HUES64 (cell line): ENCODE measurements around the gene B9D2.

Experiments
- H3K27ac ChIP-seq: 2 replicates; pipeline ENCODE4 v1.7.0; 2013; ENCODE audit warnings: low read depth, low read length, inconsistent platforms
- H3K27me3 ChIP-seq: 2 replicates; pipeline ENCODE4 v1.6.1; 2013; ENCODE audit warnings: mild to moderate bottlenecking, low read length; ENCODE audit not compliant: insufficient read depth
- H3K36me3 ChIP-seq: 2 replicates; pipeline ENCODE4 v1.6.1; 2013; ENCODE audit warnings: mild to moderate bottlenecking, low read length; ENCODE audit not compliant: insufficient read depth
- H3K4me1 ChIP-seq: 2 replicates; pipeline ENCODE4 v1.6.1; 2013; ENCODE audit warnings: mild to moderate bottlenecking, low read length, moderate library complexity; ENCODE audit not compliant: insufficient read depth
- H3K4me3 ChIP-seq: 2 replicates; pipeline ENCODE4 v1.5.1; 2013; ENCODE audit warnings: mild to moderate bottlenecking, low read length, moderate library complexity
- H3K9ac ChIP-seq: 2 replicates; pipeline ENCODE4 v1.6.1; 2013; ENCODE audit warnings: mild to moderate bottlenecking, low read depth, low read length
- H3K9me3 ChIP-seq: 2 replicates; pipeline ENCODE4 v1.6.1; 2013; ENCODE audit warnings: low read depth, low read length; ENCODE audit not compliant: insufficient read depth
- WGBS: fragments of 150-250, 120-280 bp; methylation state at CpG from one replicate; pipeline ENCODE4 v1.1.7; 2013; ENCODE audit warnings: missing lambda C conversion rate; 5-methylcytosine and 5-hydroxymethylcytosine counted together

Gene B9D2

GRCh38 chr19:41367848-41368301 lies 3.9 kb upstream of the B9D2 start:
- Histone ChIP-seq H3K27me3 (no peaks in the 10 kb centered on the region), H3K4me1 (peaks cover 4% of the 10 kb centered on the region; the same call in 1 of the 2 replicates), H3K36me3 (no peaks in the 10 kb centered on the region), H3K4me3 (no peak overlapping the region), H3K27ac (no peak overlapping the region), H3K9ac (no peak overlapping the region), H3K9me3 (no peaks in the 10 kb centered on the region)
- 89% methylated on average over 6 of the region's 6 CpGs for WGBS

GRCh38 chr19:41366089-41366488 lies 2.1 kb upstream of the B9D2 start:
- Histone ChIP-seq H3K4me1 (peaks cover 4% of the 10 kb centered on the region; the same call in 1 of the 2 replicates), H3K9me3 (no peaks in the 10 kb centered on the region), H3K36me3 (no peaks in the 10 kb centered on the region), H3K4me3 (no peak overlapping the region), H3K9ac (no peak overlapping the region), H3K27me3 (no peaks in the 10 kb centered on the region), H3K27ac (no peak overlapping the region)
- 88% methylated on average over 1 of the region's 1 CpG for WGBS

GRCh38 chr19:41364524-41365391 lies 809 bp upstream of the B9D2 start:
- Histone ChIP-seq H3K4me1 (peaks cover 4% of the 10 kb centered on the region; the same call in 1 of the 2 replicates), H3K27ac (peak overlapping the region; percentile 95), H3K36me3 (no peaks in the 10 kb centered on the region), H3K9me3 (no peaks in the 10 kb centered on the region), H3K9ac (peak overlapping the region; percentile 95), H3K4me3 (peak overlapping the region; percentile 85), H3K27me3 (no peaks in the 10 kb centered on the region)
- 97% methylated on average over 7 of the region's 14 CpGs for WGBS

GRCh38 chr19:41363371-41363752 lies 587 bp downstream of the B9D2 start:
- Histone ChIP-seq H3K9me3 (no peaks in the 10 kb centered on the region), H3K27me3 (no peaks in the 10 kb centered on the region), H3K4me1 (peaks cover 4% of the 10 kb centered on the region; the same call in 1 of the 2 replicates), H3K4me3 (peak overlapping the region; percentile 85), H3K9ac (peak overlapping the region; percentile 95), H3K36me3 (no peaks in the 10 kb centered on the region), H3K27ac (no peak overlapping the region)
- WGBS, result 57% methylated on average over 6 of the region's 6 CpGs

DNA sequence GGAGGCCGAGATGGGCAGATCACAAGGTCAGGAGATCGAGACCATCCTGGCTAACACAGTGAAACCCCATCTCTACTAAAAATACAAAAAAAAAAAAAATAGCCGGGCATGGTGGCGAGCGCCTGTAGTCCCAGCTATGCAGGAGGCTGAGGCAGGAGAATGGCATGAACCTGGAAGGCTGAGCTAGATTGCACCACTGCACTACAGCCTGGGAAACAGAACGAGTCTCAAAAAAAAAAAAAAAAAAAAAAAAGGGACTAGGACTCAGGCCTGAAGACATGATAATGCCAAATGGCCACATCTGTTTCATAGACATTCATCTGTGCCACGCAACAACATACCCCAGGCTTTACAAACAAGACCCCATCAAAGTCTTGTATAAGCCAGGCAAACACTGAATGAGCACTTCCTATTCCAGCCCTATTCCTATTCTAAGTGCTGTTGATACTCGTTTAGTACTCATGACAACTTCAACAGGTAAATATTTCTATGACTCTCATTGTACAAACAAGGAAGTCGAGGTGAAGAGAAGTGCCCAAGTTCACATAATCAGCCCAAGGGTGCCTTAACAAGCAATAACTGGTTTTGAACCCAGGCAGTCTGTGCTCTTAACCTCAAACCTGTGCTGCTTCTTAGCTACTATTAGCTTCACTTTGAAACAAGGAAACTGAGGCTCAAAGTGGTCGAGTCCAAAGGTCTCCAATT lies 1.7 kb downstream of the B9D2 start:
- no peak overlapping the region for H3K4me3 ChIP-seq
- 91% methylated on average over 8 of the region's 10 CpGs for WGBS
- no peaks in the 10 kb centered on the region for H3K36me3 ChIP-seq
- no peak overlapping the region for H3K27ac ChIP-seq
- peaks cover 4% of the 10 kb centered on the region; the same call in 1 of the 2 replicates for H3K4me1 ChIP-seq
- no peaks in the 10 kb centered on the region for H3K27me3 ChIP-seq
- H3K9me3 ChIP-seq, result no peaks in the 10 kb centered on the region
- no peak overlapping the region for H3K9ac ChIP-seq

- 85% methylated on average over 1 of the region's 1 CpG for WGBS
- peaks cover 3% of the 10 kb centered on the region; the same call in 1 of the 2 replicates for H3K4me1 ChIP-seq
- no peak overlapping the region for H3K9ac ChIP-seq
- no peak overlapping the region for H3K27ac ChIP-seq
- H3K36me3 ChIP-seq, result no peaks in the 10 kb centered on the region
- H3K9me3 ChIP-seq, result no peaks in the 10 kb centered on the region
- no peak overlapping the region for H3K4me3 ChIP-seq
- no peaks in the 10 kb centered on the region for H3K27me3 ChIP-seq
Measured at GRCh38 chr19:41359741-41360140, 4.2 kb downstream of the B9D2 start.

DNA sequence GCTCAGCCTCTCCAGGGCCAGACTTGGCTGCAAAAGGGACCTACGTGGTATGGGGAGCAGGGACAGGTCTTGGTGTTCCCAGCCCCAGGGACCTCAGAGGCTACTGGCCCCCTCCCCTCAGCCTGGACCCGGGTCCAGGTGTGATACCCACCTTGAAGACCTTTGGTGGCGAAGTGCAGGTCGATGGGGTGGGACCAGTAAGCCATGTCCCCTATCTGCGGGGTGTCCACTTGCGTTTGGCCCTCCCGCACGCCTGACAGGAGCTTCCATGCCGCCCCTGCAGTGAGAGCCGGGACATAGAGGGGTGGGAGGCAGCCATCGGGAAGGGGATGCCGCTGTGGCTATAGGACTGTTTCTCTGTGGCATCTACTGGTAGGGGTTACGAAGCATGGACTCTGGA lies 6.2 kb downstream of the B9D2 start:
- Histone ChIP-seq H3K4me3 (no peak overlapping the region), H3K27ac (no peak overlapping the region), H3K9me3 (no peaks in the 10 kb centered on the region), H3K27me3 (peaks cover 7% of the 10 kb centered on the region; the same call in 1 of the 2 replicates), H3K4me1 (no peaks in the 10 kb centered on the region), H3K9ac (no peak overlapping the region), H3K36me3 (no peaks in the 10 kb centered on the region)
- WGBS, result 93% methylated on average over 13 of the region's 13 CpGs

- Histone ChIP-seq H3K4me3 (no peak overlapping the region), H3K27me3 (peaks cover 13% of the 10 kb centered on the region), H3K9me3 (no peaks in the 10 kb centered on the region), H3K27ac (no peak overlapping the region), H3K4me1 (no peaks in the 10 kb centered on the region), H3K36me3 (no peaks in the 10 kb centered on the region), H3K9ac (no peak overlapping the region)
- WGBS, result 83% methylated on average over 10 of the region's 11 CpGs
Measured at GRCh38 chr19:41356984-41357739, 6.8 kb downstream of the B9D2 start.

DNA sequence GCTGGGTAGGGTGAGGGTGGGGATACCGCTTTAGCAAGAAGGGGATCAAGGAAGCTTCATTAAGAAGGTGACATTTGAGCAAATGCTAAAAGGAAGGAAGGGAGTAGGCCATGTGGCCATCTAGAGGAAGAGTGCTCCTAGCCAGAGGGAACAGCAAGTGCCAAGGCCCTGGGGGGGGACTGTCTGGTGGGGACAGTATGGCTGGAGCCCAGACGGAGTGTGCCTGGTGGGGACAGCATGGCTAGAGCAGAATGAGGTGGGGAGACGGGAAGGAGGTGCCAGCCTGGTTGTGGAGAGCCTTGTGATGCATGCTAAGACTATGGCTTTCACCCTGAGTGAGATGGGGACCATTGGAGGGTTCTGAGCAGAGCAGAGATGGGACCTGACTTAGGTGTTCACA lies 8.1 kb downstream of the B9D2 start:
- H3K27me3 ChIP-seq, result peaks cover 26% of the 10 kb centered on the region
- no peaks in the 10 kb centered on the region for H3K36me3 ChIP-seq
- H3K4me1 ChIP-seq, result 0 out of 2 replicates have a peak, but pooled peaks cover 4% of the 10 kb centered on the region
- H3K27ac ChIP-seq, result no peak overlapping the region
- WGBS, result 92% methylated on average over 3 of the region's 3 CpGs
- no peak overlapping the region for H3K9ac ChIP-seq
- H3K4me3 ChIP-seq, result no peak overlapping the region
- H3K9me3 ChIP-seq, result no peaks in the 10 kb centered on the region

DNA sequence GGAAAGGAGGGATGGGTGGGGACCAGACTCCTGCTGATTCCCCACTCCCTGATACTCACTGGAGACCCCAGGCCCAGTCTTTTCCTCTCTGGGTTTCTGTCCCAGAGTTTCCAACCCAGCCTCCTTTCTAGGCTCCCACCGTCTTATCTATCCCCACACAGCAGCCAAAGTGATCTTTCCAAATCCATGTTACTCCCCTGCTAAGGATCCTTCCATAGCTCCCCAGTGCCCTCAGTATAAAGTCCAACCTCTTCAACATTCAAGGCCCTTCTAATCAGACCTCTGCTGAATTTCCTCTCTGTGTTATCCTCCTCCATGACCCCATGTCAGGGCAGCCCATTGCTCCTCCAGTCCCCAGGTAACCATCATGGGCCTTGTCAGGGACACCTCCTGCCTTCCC lies 8.9 kb downstream of the B9D2 start:
- WGBS, result 81% methylated on average over 1 of the region's 1 CpG
- Histone ChIP-seq H3K27me3 (peaks cover 34% of the 10 kb centered on the region), H3K36me3 (no peaks in the 10 kb centered on the region), H3K4me3 (no peak overlapping the region), H3K27ac (no peak overlapping the region), H3K4me1 (0 out of 2 replicates have a peak, but pooled peaks cover 4% of the 10 kb centered on the region), H3K9ac (no peak overlapping the region), H3K9me3 (no peaks in the 10 kb centered on the region)
